Cortex of kidney (tissue), 1 donor: ENCODE results near the gene OR1F1.

ENCODE experiments used
- DNase-seq: peaks from one replicate; lab custom pipeline; 2025; lab: John Stamatoyannopoulos, UW

OR1F1 gene

DNA sequence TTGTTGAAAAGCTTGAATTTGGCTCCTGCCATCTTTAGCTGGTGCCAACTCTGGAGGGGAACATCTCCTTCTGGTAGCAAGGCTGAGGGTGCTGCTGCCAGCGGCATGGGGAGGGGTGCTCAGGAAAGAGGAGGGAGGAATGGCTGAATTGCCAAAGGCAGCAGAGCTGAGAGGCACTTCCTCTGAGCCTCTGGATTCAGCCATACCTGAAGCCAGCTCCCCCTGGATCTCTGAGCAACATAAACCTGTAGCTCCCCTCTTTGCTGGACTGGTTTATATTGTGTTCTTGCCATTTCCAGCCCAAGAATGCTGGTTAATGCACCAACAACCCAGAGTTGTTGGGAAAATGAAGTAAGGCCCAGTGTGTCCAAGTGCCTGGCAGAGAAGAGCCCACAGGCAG lies 61.0 kb downstream of the OR1F1 start:
- DNase-seq: no peak

DNA sequence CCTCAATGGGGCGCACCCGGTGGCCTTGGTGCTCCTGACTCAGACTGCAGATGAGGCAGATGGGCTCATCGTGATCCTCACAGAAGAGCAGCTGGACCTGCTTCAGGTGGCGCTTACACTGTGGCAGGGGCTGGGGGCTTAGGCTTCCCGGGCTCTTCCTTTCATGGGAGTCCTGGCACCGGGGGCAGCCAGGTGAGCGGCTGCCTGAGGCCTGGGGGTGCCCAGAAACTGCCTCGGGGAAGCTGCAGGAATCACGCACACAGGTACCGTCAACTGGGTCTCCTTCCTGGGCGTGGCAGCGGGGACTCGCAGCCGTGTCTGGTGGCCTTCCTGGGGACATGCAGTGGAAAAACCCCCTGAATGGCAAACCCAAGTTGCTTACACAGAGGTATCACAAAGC lies 61.4 kb downstream of the OR1F1 start:
- DNase-seq: no peak

DNA sequence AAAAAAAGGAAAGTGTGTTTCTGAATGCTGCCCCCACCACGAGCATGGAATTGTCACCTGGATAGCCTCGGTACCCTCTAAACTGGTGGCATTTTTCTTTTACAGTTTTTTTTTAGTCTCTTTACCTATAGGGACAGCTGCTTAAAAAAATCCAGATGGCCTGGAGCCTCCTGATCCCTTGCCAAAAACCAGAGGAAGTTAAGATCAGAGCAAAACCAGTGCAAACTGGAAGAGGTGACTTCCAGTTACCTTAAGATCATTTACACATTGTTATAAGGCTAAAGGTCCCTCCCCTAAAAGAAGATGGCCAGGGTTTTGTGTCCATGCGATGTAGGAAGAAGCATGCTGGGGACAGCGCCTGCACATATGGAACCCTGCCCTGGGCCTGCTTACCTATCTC lies 65.0 kb downstream of the OR1F1 start:
- no peak for DNase-seq

DNA sequence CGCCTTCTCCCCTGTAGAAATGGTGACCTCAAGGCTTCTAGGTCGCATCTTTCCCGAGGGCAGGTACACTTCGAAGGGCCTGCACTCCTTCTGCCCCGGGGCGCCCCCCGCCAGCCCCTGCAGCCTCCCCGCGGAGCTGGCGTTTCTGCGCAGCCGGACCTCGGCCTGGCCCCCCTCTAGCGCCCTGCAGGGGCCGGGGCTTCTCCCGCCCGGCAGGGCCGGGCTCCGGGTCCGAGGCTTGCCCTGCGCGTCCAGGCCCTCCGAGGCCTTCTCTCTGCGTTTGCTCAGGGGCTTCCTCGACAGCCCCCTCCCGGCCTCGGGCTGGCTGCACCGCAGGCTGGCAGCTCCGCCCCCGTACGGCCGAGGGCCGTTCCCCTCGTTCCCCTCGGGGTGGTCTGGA lies 66.3 kb downstream of the OR1F1 start:
- DNase-seq: no peak
